Neural crest cell (in vitro differentiated cells): ENCODE results near the gene POU2F1. TPM values are rescaled to one million over a fixed set of nuclear protein-coding genes. Genes with fewer than 3 reads are reported as not detected.
A peak's percentile ranks its signal among the peaks of the same experiment; 100 is the strongest.

Experiments used
- DNase-seq: peaks from one replicate; pipeline ENCODE4 v3.0.0; 2021; ENCODE audit warnings: low read depth, mixed read lengths, low spot score
- H3K27ac Mint-ChIP-seq: one replicate; pipeline ENCODE4 v1.8.0; 2021; ENCODE audit warnings: mild to moderate bottlenecking, mixed read lengths; ENCODE audit not compliant: unreplicated experiment
- H3K27me3 Mint-ChIP-seq: 2 replicates; pipeline ENCODE4 v1.8.0; 2021; ENCODE audit warnings: low read depth, mild to moderate bottlenecking, mixed read lengths
- H3K36me3 Mint-ChIP-seq: 2 replicates; pipeline ENCODE4 v1.8.0; 2021; ENCODE audit warnings: low read depth, mild to moderate bottlenecking, mixed read lengths
- H3K4me1 Mint-ChIP-seq: 2 replicates; pipeline ENCODE4 v1.8.0; 2021; ENCODE audit warnings: mixed read lengths
- H3K4me3 Mint-ChIP-seq: one replicate; pipeline ENCODE4 v1.8.0; 2021; ENCODE audit warnings: mild to moderate bottlenecking, mixed read lengths
- H3K9me3 Mint-ChIP-seq: 2 replicates; pipeline ENCODE4 v1.8.0; 2021; ENCODE audit warnings: mixed read lengths
- CTCF ChIP-seq: fragments of 200-600 bp; sonication (generic); conservative IDR thresholded peaks from 2 replicates; pipeline ENCODE4 v1.5.0; 2021; ENCODE audit warnings: antibody characterized with exemption, mild to moderate bottlenecking
- total RNA-seq: library from RNA; stranded (reverse); gene quantifications from 2 replicates; pipeline ENCODE4 v1.2.1, GENCODE V29; 2021

POU2F1 gene
- total RNA-seq, 1 donor from 2014 or later = 40.1 TPM

GRCh38 chr1:167212025-167212424 lies 8.7 kb upstream of the POU2F1 start:
- Mint-ChIP-seq H3K27me3 (no peaks in the 10 kb centered on the region), H3K4me1 (peaks cover 8% of the 10 kb centered on the region), H3K27ac (no peak overlapping the region), H3K4me3 (no peak overlapping the region), H3K36me3 (peaks cover 7% of the 10 kb centered on the region), H3K9me3 (peaks cover 15% of the 10 kb centered on the region)
- no peak for DNase-seq
- TF ChIP-seq CTCF = no peak

GRCh38 chr1:167216809-167217208 lies 3.9 kb upstream of the POU2F1 start:
- DNase-seq = no peak
- Mint-ChIP-seq H3K36me3 (no peaks in the 10 kb centered on the region), H3K27me3 (peaks cover 7% of the 10 kb centered on the region), H3K27ac (no peak overlapping the region), H3K4me1 (peaks cover 12% of the 10 kb centered on the region), H3K9me3 (peaks cover 6% of the 10 kb centered on the region), H3K4me3 (no peak overlapping the region)
- no peak for TF ChIP-seq CTCF

GRCh38 chr1:167219194-167219593 lies 1.5 kb upstream of the POU2F1 start:
- H3K4me3 Mint-ChIP-seq = peak overlapping the region; percentile 99
- peaks cover 35% of the 10 kb centered on the region for H3K4me1 Mint-ChIP-seq
- peaks cover 7% of the 10 kb centered on the region for H3K27me3 Mint-ChIP-seq
- no peaks in the 10 kb centered on the region for H3K36me3 Mint-ChIP-seq
- TF ChIP-seq CTCF = no peak
- no peak for DNase-seq
- peaks cover 6% of the 10 kb centered on the region for H3K9me3 Mint-ChIP-seq
- no peak overlapping the region for H3K27ac Mint-ChIP-seq

GRCh38 chr1:167219646-167220536 lies 795 bp upstream of the POU2F1 start:
- Mint-ChIP-seq H3K4me3 (peak overlapping the region; percentile 99), H3K4me1 (peaks cover 40% of the 10 kb centered on the region), H3K27me3 (peaks cover 7% of the 10 kb centered on the region), H3K27ac (peak overlapping the region; percentile 98), H3K36me3 (no peaks in the 10 kb centered on the region), H3K9me3 (peaks cover 6% of the 10 kb centered on the region)
- no peak for TF ChIP-seq CTCF
- DNase-seq = peak; percentile 69

GRCh38 chr1:167221126-167221737 lies 546 bp downstream of the POU2F1 start:
- Mint-ChIP-seq H3K4me1 (peaks cover 53% of the 10 kb centered on the region), H3K27me3 (peaks cover 7% of the 10 kb centered on the region), H3K36me3 (no peaks in the 10 kb centered on the region), H3K9me3 (peaks cover 6% of the 10 kb centered on the region), H3K27ac (peak overlapping the region; percentile 91), H3K4me3 (peak overlapping the region; percentile 99)
- no peak for TF ChIP-seq CTCF
- DNase-seq = peak; percentile 49
